Measurements from ENCODE around the gene NDST3. TPM values are rescaled to one million over a fixed set of nuclear protein-coding genes. Genes with fewer than 3 reads are reported as not detected.

Gene NDST3
- total RNA-seq, 1 experiment from 2014 or later: 0.04 TPM

- ChIA-PET POLR2A (ENCODE audit: unreplicated experiment) (no interaction called here), CTCF (no interaction called here)
- DNase-seq: no peak
- Histone ChIP-seq H2AFZ (ENCODE audit: low read length) (no peak overlapping the region), H3K27ac (ENCODE audit: low read length) (no peak overlapping the region), H3K79me2 (ENCODE audit: low read length) (no peaks in the 10 kb centered on the region), H3K4me3 (ENCODE audit: low read length) (no peak overlapping the region), H3K27me3 (ENCODE audit: low read length) (no peaks in the 10 kb centered on the region), H3K9me2 (replicated peaks; ENCODE audit: low read length) (no peaks in the 10 kb centered on the region), H4K20me1 (ENCODE audit: low read length) (no peaks in the 10 kb centered on the region), H3K9ac (ENCODE audit: low read length) (no peak overlapping the region), H3K9me3 (ENCODE audit: low read length) (no peaks in the 10 kb centered on the region), H3K36me3 (ENCODE audit: low read depth, low read length) (no peaks in the 10 kb centered on the region), H3K4me2 (ENCODE audit: low read length) (no peak overlapping the region), H3K4me1 (ENCODE audit: insufficient read depth, low read length) (no peaks in the 10 kb centered on the region; the same call in 1 of the 2 replicates), H3F3A (ENCODE audit: low read length, unreplicated experiment) (no peaks in the 10 kb centered on the region)
- BruUV-seq (replicated peaks): no TSS peak
- ATAC-seq: no peak
- intact Hi-C loops (cut with micrococcal nuclease): no loop called here
- TF ChIP-seq CTCF (conservative IDR thresholded peaks at IDR 0.05; ENCODE audit: low read depth, low read length) (no peak), EZH2phosphoT487 (IDR thresholded peaks at IDR 0.05; ENCODE audit: borderline replicate concordance, low read length) (no peak), EZH2 (IDR thresholded peaks at IDR 0.05; ENCODE audit: low read length, unreplicated experiment) (no peak)
These were observed 47.1 kb downstream of the NDST3 start for GRCh38 chr4:118081434-118081833.

DNA sequence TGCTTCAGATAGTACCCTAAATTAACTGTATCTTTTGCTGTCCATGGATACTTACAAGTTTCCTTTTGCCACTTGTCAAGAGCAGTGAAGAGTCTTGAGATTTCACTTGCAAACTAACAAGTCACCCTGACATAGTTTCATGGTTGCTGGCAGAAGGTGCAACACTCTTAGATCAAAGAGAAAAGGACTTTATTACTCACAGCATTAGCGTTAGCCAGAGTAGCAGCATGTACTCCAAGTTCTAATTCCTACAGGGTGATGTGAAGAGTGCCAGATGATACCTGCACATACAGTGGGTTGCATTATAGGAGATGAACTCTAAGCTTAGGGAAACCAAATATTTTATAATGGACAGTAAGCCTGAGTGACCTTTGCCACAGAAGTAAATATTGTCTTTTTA lies 47.9 kb downstream of the NDST3 start:
- H3K9me2 ChIP-seq (replicated peaks; ENCODE audit: low read length): no peaks in the 10 kb centered on the region
- no peak overlapping the region for H3K4me2 ChIP-seq (ENCODE audit: low read length)
- H3K27me3 ChIP-seq (ENCODE audit: low read length): no peaks in the 10 kb centered on the region
- no peaks in the 10 kb centered on the region for H4K20me1 ChIP-seq (ENCODE audit: low read length)
- no peaks in the 10 kb centered on the region for H3K36me3 ChIP-seq (ENCODE audit: low read depth, low read length)
- no peak overlapping the region for H3K27ac ChIP-seq (ENCODE audit: low read length)
- no peak overlapping the region for H3K4me3 ChIP-seq (ENCODE audit: low read length)
- no peak for DNase-seq
- CTCF ChIA-PET: no interaction called here
- no peaks in the 10 kb centered on the region for H3K9me3 ChIP-seq (ENCODE audit: low read length)
- no peaks in the 10 kb centered on the region; the same call in 1 of the 2 replicates for H3K4me1 ChIP-seq (ENCODE audit: insufficient read depth, low read length)
- POLR2A ChIA-PET (ENCODE audit: unreplicated experiment): no interaction called here
- no peak for ATAC-seq
- no peak overlapping the region for H2AFZ ChIP-seq (ENCODE audit: low read length)
- TF ChIP-seq EZH2 (IDR thresholded peaks at IDR 0.05; ENCODE audit: low read length, unreplicated experiment) (no peak), CTCF (conservative IDR thresholded peaks at IDR 0.05; ENCODE audit: low read depth, low read length) (no peak), EZH2phosphoT487 (IDR thresholded peaks at IDR 0.05; ENCODE audit: borderline replicate concordance, low read length) (no peak)
- H3F3A ChIP-seq (ENCODE audit: low read length, unreplicated experiment): no peaks in the 10 kb centered on the region
- intact Hi-C loops (cut with micrococcal nuclease): no loop called here
- H3K79me2 ChIP-seq (ENCODE audit: low read length): no peaks in the 10 kb centered on the region
- no peak overlapping the region for H3K9ac ChIP-seq (ENCODE audit: low read length)
- no TSS peak for BruUV-seq (replicated peaks)

- H3K36me3 ChIP-seq (ENCODE audit: low read depth, low read length): no peaks in the 10 kb centered on the region
- POLR2A ChIA-PET (ENCODE audit: unreplicated experiment): no interaction called here
- no peak overlapping the region for H3K9ac ChIP-seq (ENCODE audit: low read length)
- no peaks in the 10 kb centered on the region for H4K20me1 ChIP-seq (ENCODE audit: low read length)
- intact Hi-C loops (cut with micrococcal nuclease): no loop called here
- H3F3A ChIP-seq (ENCODE audit: low read length, unreplicated experiment): no peaks in the 10 kb centered on the region
- BruUV-seq (replicated peaks): no TSS peak
- ATAC-seq: no peak
- TF ChIP-seq EZH2phosphoT487 (IDR thresholded peaks at IDR 0.05; ENCODE audit: borderline replicate concordance, low read length): no peak
- no peak for DNase-seq
- no peaks in the 10 kb centered on the region for H3K27me3 ChIP-seq (ENCODE audit: low read length)
- H3K79me2 ChIP-seq (ENCODE audit: low read length): no peaks in the 10 kb centered on the region
- no peaks in the 10 kb centered on the region; the same call in 1 of the 2 replicates for H3K4me1 ChIP-seq (ENCODE audit: insufficient read depth, low read length)
- CTCF ChIA-PET: no interaction called here
- H3K27ac ChIP-seq (ENCODE audit: low read length): no peak overlapping the region
- H2AFZ ChIP-seq (ENCODE audit: low read length): no peak overlapping the region
- no peaks in the 10 kb centered on the region for H3K9me3 ChIP-seq (ENCODE audit: low read length)
- H3K4me3 ChIP-seq (ENCODE audit: low read length): no peak overlapping the region
- H3K4me2 ChIP-seq (ENCODE audit: low read length): no peak overlapping the region
- no peaks in the 10 kb centered on the region for H3K9me2 ChIP-seq (replicated peaks; ENCODE audit: low read length)
These were observed 51.4 kb downstream of the NDST3 start for GRCh38 chr4:118085700-118086099.
